ENCODE results near the gene BATF.
A peak's percentile ranks its signal among the peaks of the same experiment; 100 is the strongest.

Gene BATF

GRCh38 chr14:75563931-75564330 is 41.7 kb downstream of the BATF start:
- DNase-seq, result no peak

GRCh38 chr14:75565056-75565455 is 42.8 kb downstream of the BATF start:
- no peak for DNase-seq

GRCh38 chr14:75566321-75566720 is 44.1 kb downstream of the BATF start:
- no peak for DNase-seq

- no peak for DNase-seq
Observed at GRCh38 chr14:75566752-75567151, 44.5 kb downstream of the BATF start.

GRCh38 chr14:75568140-75568539 is 45.9 kb downstream of the BATF start:
- DNase-seq, result no peak

GRCh38 chr14:75568791-75569190 is 46.5 kb downstream of the BATF start:
- peak; percentile 26 for DNase-seq

GRCh38 chr14:75570797-75571196 is 48.5 kb downstream of the BATF start:
- peak; percentile 1 for DNase-seq

GRCh38 chr14:75572104-75572503 is 49.8 kb downstream of the BATF start:
- DNase-seq, result no peak

- DNase-seq, result no peak
Observed at GRCh38 chr14:75577090-75577489, 54.8 kb downstream of the BATF start.

GRCh38 chr14:75577729-75578101 is 55.4 kb downstream of the BATF start:
- peak; percentile 85 for DNase-seq

GRCh38 chr14:75578102-75578785 is 56.0 kb downstream of the BATF start, which contains the start of gene FLVCR2:
Gene FLVCR2, plus strand, starts transcription at chr14:75578620. Its CDS starts 353 bp downstream, at chr14:75578973.
- DNase-seq, result peak; percentile 76

- peak; percentile 36 for DNase-seq
Observed at GRCh38 chr14:75578786-75579337, 56.6 kb downstream of the BATF start.

- no peak for DNase-seq
Observed at GRCh38 chr14:75579338-75579864, 57.1 kb downstream of the BATF start.

- DNase-seq, result no peak
Observed at GRCh38 chr14:75579882-75580281, 57.6 kb downstream of the BATF start.

GRCh38 chr14:75587388-75587787 is 65.1 kb downstream of the BATF start:
- no peak for DNase-seq

GRCh38 chr14:75589931-75590330 is 67.7 kb downstream of the BATF start:
- no peak for DNase-seq

GRCh38 chr14:75591331-75591946 is 69.2 kb downstream of the BATF start:
- no peak for DNase-seq

GRCh38 chr14:75591987-75592575 is 69.8 kb downstream of the BATF start:
- no peak for DNase-seq

GRCh38 chr14:75595226-75595625 is 73.0 kb downstream of the BATF start:
- DNase-seq, result no peak
